SU-DHL-6 (cell line): Measurements from ENCODE around the gene CRIM1.

Experiments used
- H2AFZ ChIP-seq: fragments of 200-600 bp; sonication (generic); 2 replicates; pipeline ENCODE4 v1.6.1; 2014; ENCODE audit warnings: low read depth, mild to moderate bottlenecking, moderate library complexity, mixed read lengths, antibody characterized with exemption, low read length; ENCODE audit not compliant: severe bottlenecking
- H3F3A ChIP-seq: fragments of 200-600 bp; shearing (Covaris generic); 2 replicates; pipeline ENCODE4 v1.6.0; 2016; ENCODE audit warnings: antibody characterized with exemption, mild to moderate bottlenecking; ENCODE audit not compliant: insufficient read depth
- H3K27ac ChIP-seq: fragments of 200-600 bp; sonication (generic); 2 replicates; pipeline ENCODE4 v1.5.1; 2016; ENCODE audit warnings: low read depth, mild to moderate bottlenecking, low read length, moderate library complexity, mixed read lengths
- H3K27me3 ChIP-seq: fragments of 200-600 bp; sonication (generic), shearing (Covaris generic); 2 replicates; pipeline ENCODE4 v1.6.0; 2014; ENCODE audit warnings: mild to moderate bottlenecking, low read length
- H3K36me3 ChIP-seq: fragments of 200-600 bp; sonication (generic); 2 replicates; pipeline ENCODE4 v1.6.1; 2014; ENCODE audit warnings: mild to moderate bottlenecking, low read length, mixed read lengths
- H3K4me2 ChIP-seq: fragments of 300-600, 200-600 bp; shearing (Covaris generic), sonication (generic); 2 replicates; pipeline ENCODE4 v1.6.0; 2014; ENCODE audit warnings: low read length, low read depth, mild to moderate bottlenecking; ENCODE audit not compliant: poor library complexity, severe bottlenecking
- H3K4me3 ChIP-seq: fragments of 200-600 bp; sonication (generic); 2 replicates; pipeline ENCODE4 v1.5.1; 2014; ENCODE audit warnings: antibody characterized with exemption, low read length, mild to moderate bottlenecking, mixed read lengths; ENCODE audit not compliant: insufficient read depth, poor library complexity, severe bottlenecking
- H3K79me2 ChIP-seq: fragments of 200-600 bp; sonication (generic); 2 replicates; pipeline ENCODE4 v1.6.1; 2014; ENCODE audit warnings: mild to moderate bottlenecking, low read length, moderate library complexity; ENCODE audit not compliant: insufficient read depth
- H3K9ac ChIP-seq: fragments of 200-600 bp; sonication (generic); 2 replicates; pipeline ENCODE4 v1.7.0; 2014; ENCODE audit warnings: mild to moderate bottlenecking, low read length
- H3K9me2 ChIP-seq: fragments of 200-600 bp; sonication (generic); replicated peaks from 2 replicates; pipeline ENCODE4 v1.6.1; 2014; ENCODE audit warnings: low read length; ENCODE audit not compliant: insufficient read depth
- H3K9me3 ChIP-seq: fragments of 200-600 bp; sonication (generic); 2 replicates; pipeline ENCODE4 v1.6.1; 2014; ENCODE audit warnings: low read length, mixed read lengths; ENCODE audit not compliant: insufficient read depth
- H4K20me1 ChIP-seq: fragments of 200-600 bp; sonication (generic); 2 replicates; pipeline ENCODE4 v1.6.1; 2014; ENCODE audit warnings: low read depth, mild to moderate bottlenecking, antibody characterized with exemption, low read length, moderate library complexity, mixed read lengths
- CTCF ChIP-seq: fragments of 200-600 bp; sonication (generic); IDR thresholded peaks from one replicate; pipeline ENCODE4 v1.5.1; 2017; ENCODE audit warnings: antibody characterized with exemption, mild to moderate bottlenecking, low read length, moderate library complexity; ENCODE audit not compliant: insufficient read depth, poor library complexity, severe bottlenecking
- EZH2phosphoT487 ChIP-seq: fragments of 200-600 bp; sonication (generic), shearing (Covaris generic); conservative IDR thresholded peaks from 2 replicates; pipeline ENCODE4 v1.6.1; 2018; ENCODE audit warnings: mild to moderate bottlenecking, antibody characterized with exemption, low read length, moderate library complexity, mixed read lengths

Gene CRIM1

GRCh38 chr2:36549165-36549574, 193.6 kb downstream of the CRIM1 start:
- no peaks in the 10 kb centered on the region for H3F3A ChIP-seq
- H3K27me3 ChIP-seq, result no peaks in the 10 kb centered on the region
- no peak overlapping the region for H3K27ac ChIP-seq
- no peak overlapping the region for H3K4me2 ChIP-seq
- no peak overlapping the region for H3K9ac ChIP-seq
- H4K20me1 ChIP-seq, result no peaks in the 10 kb centered on the region
- no peak overlapping the region for H2AFZ ChIP-seq
- H3K79me2 ChIP-seq, result no peaks in the 10 kb centered on the region
- TF ChIP-seq CTCF (no peak), EZH2phosphoT487 (no peak)
- no peaks in the 10 kb centered on the region for H3K9me2 ChIP-seq
- no peaks in the 10 kb centered on the region; the same call in 1 of the 2 replicates for H3K36me3 ChIP-seq
- H3K9me3 ChIP-seq, result no peaks in the 10 kb centered on the region
- H3K4me3 ChIP-seq, result no peak overlapping the region

- no peaks in the 10 kb centered on the region for H4K20me1 ChIP-seq
- H3K4me2 ChIP-seq, result no peak overlapping the region
- no peaks in the 10 kb centered on the region for H3K9me2 ChIP-seq
- H3K79me2 ChIP-seq, result no peaks in the 10 kb centered on the region
- H2AFZ ChIP-seq, result no peak overlapping the region
- H3K9ac ChIP-seq, result no peak overlapping the region
- H3K27me3 ChIP-seq, result no peaks in the 10 kb centered on the region
- TF ChIP-seq EZH2phosphoT487, result no peak
- no peak for TF ChIP-seq CTCF
- H3K9me3 ChIP-seq, result no peaks in the 10 kb centered on the region
- H3K4me3 ChIP-seq, result no peak overlapping the region
- no peaks in the 10 kb centered on the region; the same call in 1 of the 2 replicates for H3K36me3 ChIP-seq
- H3K27ac ChIP-seq, result no peak overlapping the region
- H3F3A ChIP-seq, result no peaks in the 10 kb centered on the region
These were observed 194.4 kb downstream of the CRIM1 start for GRCh38 chr2:36550006-36550405.

- H2AFZ ChIP-seq, result no peak overlapping the region
- no peaks in the 10 kb centered on the region for H3K9me3 ChIP-seq
- no peak overlapping the region for H3K27ac ChIP-seq
- no peaks in the 10 kb centered on the region for H3K27me3 ChIP-seq
- no peaks in the 10 kb centered on the region for H4K20me1 ChIP-seq
- H3K79me2 ChIP-seq, result no peaks in the 10 kb centered on the region
- H3K9ac ChIP-seq, result no peak overlapping the region
- H3K36me3 ChIP-seq, result no peaks in the 10 kb centered on the region; the same call in 1 of the 2 replicates
- no peak overlapping the region for H3K4me3 ChIP-seq
- H3F3A ChIP-seq, result no peaks in the 10 kb centered on the region
- no peak overlapping the region for H3K4me2 ChIP-seq
- H3K9me2 ChIP-seq, result no peaks in the 10 kb centered on the region
- TF ChIP-seq CTCF (no peak), EZH2phosphoT487 (no peak)
These were observed 198.1 kb downstream of the CRIM1 start for GRCh38 chr2:36553683-36554082.

GRCh38 chr2:36554531-36554930, 199.0 kb downstream of the CRIM1 start:
- Histone ChIP-seq H3K9me2 (no peaks in the 10 kb centered on the region), H3K27ac (no peak overlapping the region), H2AFZ (no peak overlapping the region), H3K4me3 (no peak overlapping the region), H3F3A (no peaks in the 10 kb centered on the region), H4K20me1 (no peaks in the 10 kb centered on the region), H3K4me2 (no peak overlapping the region), H3K36me3 (no peaks in the 10 kb centered on the region; the same call in 1 of the 2 replicates), H3K27me3 (no peaks in the 10 kb centered on the region), H3K9ac (no peak overlapping the region), H3K79me2 (no peaks in the 10 kb centered on the region), H3K9me3 (no peaks in the 10 kb centered on the region)
- no peak for TF ChIP-seq EZH2phosphoT487
